HEK293 (cell line): Measurements from ENCODE around the gene PUDP.

ENCODE experiments used
- CTCF ChIA-PET: fragments of 350-600 bp; formaldehyde crosslinking; extraction: SDS; loops from one replicate; lab custom pipeline; 2021; ENCODE audit warnings: antibody characterized with exemption; lab: Yijun Ruan, JAX
- POLR2A ChIA-PET: fragments of 300-600 bp; formaldehyde crosslinking; extraction: SDS; loops from one replicate; lab custom pipeline; 2020; ENCODE audit warnings: antibody characterized with exemption, inconsistent platforms; lab: Yijun Ruan, JAX
- H3K27ac ChIP-seq: fragments of 200-500 bp; sonication (Bioruptor generic); 2 replicates; pipeline ENCODE4 v1.5.1; 2014; ENCODE audit warnings: low read depth, low read length, control low read depth, inconsistent platforms; ENCODE audit errors: extremely low read depth
- H3K36me3 ChIP-seq, 2 experiments: fragments of 200-500 bp in 1 of 2; sonication (Bioruptor generic) in 1 of 2; 1 replicate in 1 of 2; 2 replicates in 1 of 2; pipeline ENCODE4 v1.5.1; 2014 to 2017; ENCODE audit warnings: inconsistent platforms in 2 of 2, low read length in 2 of 2; ENCODE audit not compliant: control insufficient read depth in 2 of 2, insufficient read depth in 1 of 2
- H3K4me1 ChIP-seq: fragments of 200-500 bp; sonication (Bioruptor generic); 2 replicates; pipeline ENCODE4 v1.5.1; 2014; ENCODE audit warnings: mild to moderate bottlenecking, low read length, inconsistent platforms; ENCODE audit not compliant: control insufficient read depth, insufficient read depth
- H3K4me3 ChIP-seq: 2 replicates; pipeline ENCODE4 v1.5.1; 2011; ENCODE audit warnings: low read depth, mild to moderate bottlenecking, control low read depth, low read length, moderate library complexity
- H3K9me3 ChIP-seq: fragments of 200-500 bp; sonication (Bioruptor generic); 2 replicates; pipeline ENCODE4 v1.5.1; 2014; ENCODE audit warnings: low read depth, low read length, inconsistent platforms; ENCODE audit not compliant: control insufficient read depth, insufficient read depth
- EGR2 ChIP-seq: fragments of 450-650 bp; formaldehyde crosslinking; IDR thresholded peaks from 2 replicates; pipeline ENCODE4 v1.5.1; 2016; ENCODE audit warnings: low read depth, missing biosample characterization, missing genetic modification characterization
- MZF1 ChIP-seq: fragments of 450-650 bp; formaldehyde crosslinking; IDR thresholded peaks from 2 replicates; pipeline ENCODE4 v1.5.1; 2017; ENCODE audit warnings: missing biosample characterization, missing genetic modification characterization, borderline replicate concordance
- PATZ1 ChIP-seq: fragments of 450-650 bp; formaldehyde crosslinking; IDR thresholded peaks from 2 replicates; pipeline ENCODE4 v1.5.1; 2016; ENCODE audit warnings: missing biosample characterization, missing genetic modification characterization
- SP2 ChIP-seq: fragments of 450-650 bp; formaldehyde crosslinking; IDR thresholded peaks from 2 replicates; pipeline ENCODE4 v1.5.1; 2016; ENCODE audit warnings: missing biosample characterization, missing genetic modification characterization
- SP3 ChIP-seq: fragments of 450-650 bp; formaldehyde crosslinking; IDR thresholded peaks from 2 replicates; pipeline ENCODE4 v1.5.1; 2016; ENCODE audit warnings: missing biosample characterization, missing genetic modification characterization
- YY1 ChIP-seq: fragments of 450-650 bp; formaldehyde crosslinking; IDR thresholded peaks from 2 replicates; pipeline ENCODE4 v1.5.1; 2018; ENCODE audit warnings: missing biosample characterization, missing genetic modification characterization
- ZBTB11 ChIP-seq: fragments of 450-650 bp; formaldehyde crosslinking; conservative IDR thresholded peaks from 2 replicates; pipeline ENCODE4 v1.5.1; 2016; ENCODE audit warnings: low read depth, missing biosample characterization, missing genetic modification characterization
- ZBTB8A ChIP-seq: fragments of 450-650 bp; formaldehyde crosslinking; IDR thresholded peaks from 2 replicates; pipeline ENCODE4 v1.5.1; 2016; ENCODE audit warnings: missing biosample characterization, missing genetic modification characterization
- ZFHX2 ChIP-seq: fragments of 450-650 bp; formaldehyde crosslinking; conservative IDR thresholded peaks from 2 replicates; pipeline ENCODE4 v1.5.1; 2016; ENCODE audit warnings: missing biosample characterization, missing genetic modification characterization
- ZNF18 ChIP-seq: fragments of 450-650 bp; formaldehyde crosslinking; IDR thresholded peaks from 2 replicates; pipeline ENCODE4 v1.5.1; 2016; ENCODE audit warnings: missing biosample characterization, missing genetic modification characterization
- ZNF24 ChIP-seq: fragments of 450-650 bp; formaldehyde crosslinking; IDR thresholded peaks from 2 replicates; pipeline ENCODE4 v1.5.1; 2016; ENCODE audit warnings: missing biosample characterization, missing genetic modification characterization
- ZNF560 ChIP-seq: fragments of 450-650 bp; formaldehyde crosslinking; IDR thresholded peaks from 2 replicates; pipeline ENCODE4 v1.5.1; 2017; ENCODE audit warnings: missing biosample characterization, missing genetic modification characterization, borderline replicate concordance
- ZNF600 ChIP-seq: fragments of 450-650 bp; formaldehyde crosslinking; IDR thresholded peaks from 2 replicates; pipeline ENCODE4 v1.5.1; 2016; ENCODE audit warnings: missing biosample characterization, missing genetic modification characterization
- ZNF629 ChIP-seq: fragments of 450-650 bp; formaldehyde crosslinking; IDR thresholded peaks from 2 replicates; pipeline ENCODE4 v1.5.1; 2017; ENCODE audit warnings: missing biosample characterization, missing genetic modification characterization
- ZSCAN30 ChIP-seq: fragments of 450-650 bp; IDR thresholded peaks from 2 replicates; pipeline ENCODE4 v1.5.1; 2018; ENCODE audit warnings: missing biosample characterization, mild to moderate bottlenecking, missing genetic modification characterization, moderate library complexity
- TF ChIP-seq, protein P1 (sequence below): fragments of 450-650 bp; formaldehyde crosslinking; optimal IDR thresholded peaks from 2 replicates; pipeline ENCODE3; 2016; ENCODE audit warnings: missing biosample characterization, mild to moderate bottlenecking, missing genetic modification characterization
- TF ChIP-seq, protein P2 (sequence below): fragments of 450-650 bp; formaldehyde crosslinking; IDR thresholded peaks from 2 replicates; pipeline ENCODE4 v1.5.1; 2016; ENCODE audit warnings: missing biosample characterization, missing genetic modification characterization

Gene PUDP

GRCh38 chrX:7147978-7148854, at the start of gene PUDP:
Gene PUDP, minus strand, starts transcription at chrX:7148153. Its CDS starts 40 bp downstream, at chrX:7148113.
- Histone ChIP-seq H3K27ac (peak within 1 kb of the TSS; percentile 66; the same call in 1 of the 2 replicates), H3K4me3 (peak within 1 kb of the TSS; percentile 99), H3K36me3 (no peaks in the 10 kb centered on the region), H3K4me1 (no peaks in the 10 kb centered on the region), H3K9me3 (no peaks in the 10 kb centered on the region)
- 0 out of 2 replicates have a peak, but pooled peaks have one; percentile 5 for TF ChIP-seq ZBTB11
- no peak for TF ChIP-seq ZNF24 (tag by site-specific recombination)
- TF ChIP-seq, protein P1, sequence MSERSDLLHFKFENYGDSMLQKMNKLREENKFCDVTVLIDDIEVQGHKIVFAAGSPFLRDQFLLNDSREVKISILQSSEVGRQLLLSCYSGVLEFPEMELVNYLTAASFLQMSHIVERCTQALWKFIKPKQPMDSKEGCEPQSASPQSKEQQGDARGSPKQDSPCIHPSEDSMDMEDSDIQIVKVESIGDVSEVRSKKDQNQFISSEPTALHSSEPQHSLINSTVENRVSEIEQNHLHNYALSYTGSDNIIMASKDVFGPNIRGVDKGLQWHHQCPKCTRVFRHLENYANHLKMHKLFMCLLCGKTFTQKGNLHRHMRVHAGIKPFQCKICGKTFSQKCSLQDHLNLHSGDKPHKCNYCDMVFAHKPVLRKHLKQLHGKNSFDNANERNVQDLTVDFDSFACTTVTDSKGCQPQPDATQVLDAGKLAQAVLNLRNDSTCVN, result peak; percentile 72
- peak; percentile 46 for TF ChIP-seq SP2
- TF ChIP-seq YY1 (tag by site-specific recombination), result peak; percentile 58; the same call in 1 of the 2 replicates
- TF ChIP-seq ZSCAN30 (tag by site-specific recombination), result no peak
- TF ChIP-seq EGR2 (tag by site-specific recombination), result peak; percentile 89
- TF ChIP-seq, protein P2, sequence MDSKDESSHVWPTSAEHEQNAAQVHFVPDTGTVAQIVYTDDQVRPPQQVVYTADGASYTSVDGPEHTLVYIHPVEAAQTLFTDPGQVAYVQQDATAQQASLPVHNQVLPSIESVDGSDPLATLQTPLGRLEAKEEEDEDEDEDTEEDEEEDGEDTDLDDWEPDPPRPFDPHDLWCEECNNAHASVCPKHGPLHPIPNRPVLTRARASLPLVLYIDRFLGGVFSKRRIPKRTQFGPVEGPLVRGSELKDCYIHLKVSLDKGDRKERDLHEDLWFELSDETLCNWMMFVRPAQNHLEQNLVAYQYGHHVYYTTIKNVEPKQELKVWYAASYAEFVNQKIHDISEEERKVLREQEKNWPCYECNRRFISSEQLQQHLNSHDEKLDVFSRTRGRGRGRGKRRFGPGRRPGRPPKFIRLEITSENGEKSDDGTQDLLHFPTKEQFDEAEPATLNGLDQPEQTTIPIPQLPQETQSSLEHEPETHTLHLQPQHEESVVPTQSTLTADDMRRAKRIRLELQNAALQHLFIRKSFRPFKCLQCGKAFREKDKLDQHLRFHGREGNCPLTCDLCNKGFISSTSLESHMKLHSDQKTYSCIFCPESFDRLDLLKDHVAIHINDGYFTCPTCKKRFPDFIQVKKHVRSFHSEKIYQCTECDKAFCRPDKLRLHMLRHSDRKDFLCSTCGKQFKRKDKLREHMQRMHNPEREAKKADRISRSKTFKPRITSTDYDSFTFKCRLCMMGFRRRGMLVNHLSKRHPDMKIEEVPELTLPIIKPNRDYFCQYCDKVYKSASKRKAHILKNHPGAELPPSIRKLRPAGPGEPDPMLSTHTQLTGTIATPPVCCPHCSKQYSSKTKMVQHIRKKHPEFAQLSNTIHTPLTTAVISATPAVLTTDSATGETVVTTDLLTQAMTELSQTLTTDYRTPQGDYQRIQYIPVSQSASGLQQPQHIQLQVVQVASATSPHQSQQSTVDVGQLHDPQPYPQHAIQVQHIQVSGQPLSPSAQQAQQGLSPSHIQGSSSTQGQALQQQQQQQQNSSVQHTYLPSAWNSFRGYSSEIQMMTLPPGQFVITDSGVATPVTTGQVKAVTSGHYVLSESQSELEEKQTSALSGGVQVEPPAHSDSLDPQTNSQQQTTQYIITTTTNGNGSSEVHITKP (tag by site-specific recombination), result peak; percentile 56; the same call in 1 of the 2 replicates
- TF ChIP-seq ZNF560 (tag by site-specific recombination), result no peak
- TF ChIP-seq ZNF18 (tag by site-specific recombination), result peak; percentile 67; the same call in 1 of the 2 replicates
- peak; percentile 78 for TF ChIP-seq PATZ1 (tag by site-specific recombination)
- TF ChIP-seq SP3 (tag by site-specific recombination), result peak; percentile 29; the same call in 1 of the 2 replicates
- TF ChIP-seq ZNF600 (tag by site-specific recombination), result 0 out of 2 replicates have a peak, but pooled peaks have one; percentile 16
- no peak for TF ChIP-seq ZNF629
- no peak for TF ChIP-seq MZF1 (tag by site-specific recombination)
- TF ChIP-seq ZBTB8A (tag by site-specific recombination), result peak; percentile 80
- peak; percentile 93 for TF ChIP-seq ZFHX2 (tag by site-specific recombination)
- ChIA-PET POLR2A (interaction anchor here (0.6 kb wide), 1 partner anchor 168 kb away, joined by 3 read pairs; no protein-coding TSS in a partner anchor), CTCF (interaction anchor here (0.7 kb wide), 1 partner anchor 864 kb away, joined by 3 read pairs; no protein-coding TSS in a partner anchor)
